CD1c-positive myeloid dendritic cell (primary cell): ENCODE data around the gene STT3A.

Experiments
- DNase-seq: peaks from one replicate; pipeline ENCODE4 v3.0.0-alpha.2; 2016; ENCODE audit errors: extremely low spot score

STT3A gene

DNA sequence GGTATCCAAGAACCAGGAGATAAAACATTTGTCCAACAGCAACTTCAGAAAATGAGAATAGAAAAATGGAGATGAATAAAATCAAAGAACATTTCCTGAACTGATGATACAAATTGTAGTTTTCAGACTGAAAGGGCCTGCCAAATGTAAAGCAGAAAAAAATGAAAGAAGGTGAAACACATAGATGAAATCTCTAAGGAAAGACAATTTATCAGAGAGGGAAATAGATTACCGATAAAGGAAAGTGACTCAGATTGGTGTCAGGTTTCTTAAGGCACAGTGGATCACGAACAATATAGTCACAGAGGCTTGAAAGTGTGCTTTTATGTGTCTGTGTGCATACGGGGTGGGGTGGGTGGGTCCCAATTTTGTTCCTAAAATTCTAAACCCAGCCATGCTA, 4.1 kb upstream of the STT3A start:
- no peak for DNase-seq

DNA sequence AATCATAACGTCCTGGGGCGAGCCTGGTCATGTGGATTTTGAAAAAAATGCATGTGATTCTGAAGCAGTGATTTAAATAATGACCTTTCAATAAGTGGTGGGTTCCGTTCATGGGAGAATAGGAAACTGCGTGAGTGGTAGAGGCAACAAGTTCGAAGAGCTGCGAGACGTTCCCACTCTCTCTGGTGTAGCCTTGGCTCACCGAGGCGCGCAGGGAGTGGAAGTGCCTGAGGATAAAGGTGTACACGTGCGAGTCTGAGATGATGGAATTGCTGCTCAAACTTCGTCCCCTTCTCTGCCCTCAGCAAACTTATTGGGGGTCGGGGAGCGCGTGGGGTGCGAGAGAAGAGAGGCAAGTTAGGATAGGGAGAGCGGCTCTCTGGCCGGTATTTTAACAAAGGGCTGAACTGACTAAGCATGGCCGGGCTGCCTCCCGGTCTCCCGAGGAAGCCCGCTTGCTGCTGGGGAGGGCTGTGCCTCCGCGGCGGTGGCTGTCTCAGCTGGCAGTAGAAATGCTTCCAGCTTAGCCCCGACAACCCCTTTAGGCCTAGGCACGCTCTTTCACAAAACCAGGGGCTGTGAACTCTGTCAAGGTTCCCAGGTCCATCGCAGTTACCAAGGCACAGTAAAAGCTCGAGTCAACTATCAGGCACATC, 875 bp upstream of the STT3A start:
- DNase-seq = peak; percentile 89

DNA sequence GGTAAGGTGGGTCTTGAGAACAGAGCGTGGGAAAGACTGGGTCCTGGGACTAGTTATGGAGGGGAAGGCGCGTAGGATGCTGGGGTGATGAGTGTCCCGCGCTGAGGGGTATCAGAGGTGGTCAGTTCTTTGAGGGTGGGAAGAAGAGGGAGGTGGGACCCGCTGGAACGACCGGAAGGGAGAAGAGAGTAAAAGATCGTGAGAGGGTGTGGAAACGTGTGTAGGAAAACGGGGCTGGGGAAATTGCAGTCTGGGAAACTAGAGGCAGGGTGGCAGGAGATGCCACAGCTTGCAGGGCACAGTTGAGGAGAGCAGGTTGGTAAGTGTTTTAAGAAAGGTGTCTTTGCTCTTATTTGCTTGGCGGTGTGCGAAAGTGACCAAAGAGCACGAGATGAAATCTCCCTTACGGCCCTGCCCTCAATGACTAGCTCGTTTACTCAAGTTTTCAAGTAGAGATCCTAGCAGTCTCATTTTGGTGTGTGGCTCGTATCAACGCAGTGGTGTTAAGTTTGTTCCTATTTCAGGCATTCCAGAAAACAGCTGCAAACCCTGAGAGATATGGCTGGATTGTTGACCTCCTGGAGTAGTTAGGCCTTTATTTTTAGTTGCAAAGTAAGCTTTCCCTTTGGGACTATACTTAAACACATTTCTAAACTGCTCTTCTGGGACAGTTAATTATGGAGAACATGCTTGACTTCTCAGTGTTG, 615 bp downstream of the STT3A start:
- peak; percentile 13 for DNase-seq

DNA sequence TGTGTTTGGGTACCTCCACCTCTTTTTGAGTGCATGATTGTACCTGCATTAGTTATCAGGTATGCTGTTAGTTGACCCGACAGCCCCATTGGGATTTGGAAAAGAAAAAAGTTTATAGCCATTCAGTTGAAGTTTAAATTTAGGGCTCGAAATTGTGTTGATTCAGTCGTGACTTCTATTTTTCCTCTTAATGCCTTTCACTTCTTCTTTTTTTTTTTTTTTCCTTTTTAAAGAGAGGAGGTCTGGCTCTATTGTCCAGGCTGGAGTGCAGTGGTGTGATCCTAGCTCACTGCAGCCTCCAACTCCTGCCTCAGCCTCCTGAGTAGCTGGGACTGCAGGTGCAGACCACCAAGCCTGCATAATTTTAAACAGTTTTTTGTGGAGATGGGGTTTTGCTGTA, 2.3 kb downstream of the STT3A start:
- peak; percentile 7 for DNase-seq

DNA sequence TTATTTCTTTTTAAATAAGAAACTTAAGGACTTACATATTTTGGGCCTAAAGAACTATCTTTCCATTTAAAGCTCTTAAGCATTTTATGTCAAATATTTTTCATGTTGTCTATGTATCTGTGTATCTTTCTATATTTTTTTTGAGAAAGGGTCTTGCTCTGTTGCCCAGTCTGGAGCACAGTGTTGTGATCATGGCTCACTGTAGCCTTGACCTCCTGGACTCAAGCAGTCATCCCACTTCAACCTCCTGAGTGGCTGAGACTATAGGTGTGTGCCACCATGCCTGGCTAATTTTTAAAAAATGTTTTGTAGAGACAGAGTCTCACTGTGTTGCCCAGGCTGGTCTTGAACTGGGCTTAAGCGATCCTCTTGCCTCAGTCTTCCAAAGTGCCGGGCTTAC, 8.0 kb downstream of the STT3A start:
- no peak for DNase-seq

DNA sequence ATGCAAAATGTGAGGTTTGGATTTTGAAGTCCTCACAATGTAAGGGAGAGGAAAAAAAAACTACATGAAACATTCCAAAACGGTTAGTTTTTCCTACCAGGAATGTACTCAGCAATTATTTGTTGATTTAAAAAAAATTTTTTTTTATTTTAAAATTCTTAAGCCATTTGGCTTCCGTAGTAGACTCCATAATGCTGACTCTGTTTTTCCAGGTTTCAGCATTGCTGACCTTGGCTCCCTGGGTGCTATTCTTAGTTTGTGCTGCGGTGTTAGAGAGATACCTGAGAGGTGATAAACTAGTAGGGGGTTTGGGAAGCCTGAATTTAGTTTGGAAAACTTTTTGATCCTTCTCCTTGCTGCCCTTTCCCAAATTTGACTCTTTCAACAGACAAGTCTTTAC, 10.6 kb downstream of the STT3A start:
- DNase-seq = no peak

DNA sequence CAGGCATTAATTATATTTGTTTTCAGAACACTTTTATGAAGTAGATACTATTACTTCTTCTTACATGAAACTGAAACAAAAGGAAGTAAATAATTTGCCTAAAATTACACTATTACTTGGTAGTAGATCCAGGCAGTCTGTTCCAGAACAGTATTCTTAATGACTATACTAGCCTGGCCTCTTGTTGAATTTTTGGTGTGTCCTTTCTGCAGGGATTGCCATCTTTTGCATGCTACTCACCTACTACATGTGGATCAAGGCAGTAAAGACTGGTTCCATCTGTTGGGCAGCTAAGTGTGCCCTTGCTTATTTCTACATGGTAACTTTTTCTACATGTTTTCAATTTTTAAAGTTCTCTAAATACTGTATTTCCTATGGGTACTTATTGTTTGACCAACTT, 12.8 kb downstream of the STT3A start:
- no peak for DNase-seq

DNA sequence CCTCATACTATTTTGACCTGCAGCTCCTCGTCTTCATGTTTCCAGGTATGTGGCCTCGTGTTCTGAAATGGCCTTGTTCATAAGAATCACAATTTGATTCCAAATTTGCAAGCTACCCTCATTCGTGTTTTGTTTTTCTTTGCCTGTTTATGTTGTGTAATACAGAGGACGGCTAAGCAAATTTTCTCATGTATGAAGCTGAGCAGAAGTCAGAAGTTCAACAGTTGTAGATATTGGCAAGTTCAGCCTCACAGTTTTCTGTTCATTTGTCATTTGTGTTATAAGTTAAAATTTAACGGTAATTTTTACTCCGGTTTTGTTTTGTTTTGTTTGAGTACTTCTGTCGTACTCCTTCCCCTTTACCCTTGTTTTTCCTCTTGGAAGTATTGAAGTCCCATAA, 16.9 kb downstream of the STT3A start:
- DNase-seq = no peak

DNA sequence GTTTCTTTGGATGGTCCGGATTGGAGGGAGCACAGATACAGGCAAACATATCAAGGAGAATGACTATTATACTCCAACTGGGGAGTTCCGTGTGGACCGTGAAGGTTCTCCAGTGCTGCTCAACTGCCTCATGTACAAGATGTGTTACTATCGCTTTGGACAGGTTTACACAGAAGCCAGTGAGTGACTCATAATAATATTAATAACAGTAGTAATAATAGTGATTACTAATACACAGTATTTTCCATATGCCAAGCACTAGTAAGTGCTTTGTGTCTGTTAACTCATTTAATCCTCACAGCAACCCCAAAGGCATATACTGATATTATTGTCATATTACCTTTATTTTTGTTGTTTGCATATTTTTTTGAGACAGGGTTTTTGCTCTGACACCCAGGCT, 25.7 kb downstream of the STT3A start:
- no peak for DNase-seq

DNA sequence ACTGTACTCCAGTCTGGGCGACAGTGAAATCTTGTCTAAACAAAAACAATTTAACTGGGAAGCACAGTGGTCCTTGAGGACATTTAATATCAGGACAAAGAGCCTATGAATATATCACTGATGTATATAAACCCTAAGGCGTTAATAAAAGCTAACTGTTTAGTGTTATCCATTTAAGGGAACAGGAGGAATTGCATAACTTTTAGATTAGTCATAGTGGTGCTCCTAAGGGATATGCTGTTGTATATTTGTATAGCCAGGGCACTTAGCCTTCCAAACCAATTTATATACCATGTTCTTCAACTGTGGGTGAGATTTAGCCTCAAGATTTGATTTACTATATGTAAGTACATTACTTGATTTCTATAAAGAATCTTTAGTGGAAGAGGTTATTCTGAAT, 29.3 kb downstream of the STT3A start:
- DNase-seq = peak; percentile 5

DNA sequence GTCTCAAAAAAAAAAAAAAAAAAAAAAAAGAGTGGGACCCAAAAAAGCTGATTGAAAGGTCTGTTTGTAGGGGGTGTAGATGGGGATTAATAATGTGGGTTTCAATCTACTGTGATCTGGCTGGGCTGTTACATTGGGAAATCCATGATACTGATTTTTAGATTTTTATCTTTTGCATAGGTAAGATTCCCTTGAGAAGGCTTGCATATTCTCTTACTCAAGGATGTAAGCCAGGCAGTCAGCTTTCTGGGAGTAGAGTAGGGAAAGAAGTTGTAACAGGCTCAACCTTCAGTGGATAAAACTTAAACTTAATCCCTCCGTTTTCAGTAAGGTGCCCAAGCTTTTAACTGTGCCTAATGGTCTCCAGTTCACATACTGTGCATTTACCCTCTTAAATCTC, 30.4 kb downstream of the STT3A start:
- DNase-seq = no peak

DNA sequence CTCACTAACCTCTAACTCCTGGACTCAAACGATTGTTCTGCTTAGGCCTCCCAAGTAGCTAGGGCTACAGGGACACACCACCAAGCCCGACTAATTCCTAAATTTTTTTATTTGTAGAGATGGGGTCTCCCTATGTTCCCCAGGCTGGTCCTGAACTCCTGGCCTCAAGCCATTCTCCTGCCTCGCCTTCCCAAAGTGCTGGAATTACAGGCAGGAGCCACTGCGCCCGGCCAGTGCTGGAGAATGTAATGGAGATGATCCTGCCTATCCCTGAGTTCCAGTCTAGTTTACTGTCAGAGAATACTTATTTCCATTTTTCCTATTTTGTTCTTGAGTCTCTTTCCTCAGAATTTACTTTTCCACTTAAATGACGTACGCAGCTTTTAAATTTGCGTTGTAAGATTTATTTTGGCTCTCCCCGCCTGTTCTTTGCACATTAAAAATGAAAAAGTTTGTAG, 32.1 kb downstream of the STT3A start, which contains the start of gene CHEK1:
CHEK1 (plus strand) TSS at position 408 of the 458 bp plus-strand sequence. CDS start 1,606 bp downstream, outside the sequence.
- no peak for DNase-seq

DNA sequence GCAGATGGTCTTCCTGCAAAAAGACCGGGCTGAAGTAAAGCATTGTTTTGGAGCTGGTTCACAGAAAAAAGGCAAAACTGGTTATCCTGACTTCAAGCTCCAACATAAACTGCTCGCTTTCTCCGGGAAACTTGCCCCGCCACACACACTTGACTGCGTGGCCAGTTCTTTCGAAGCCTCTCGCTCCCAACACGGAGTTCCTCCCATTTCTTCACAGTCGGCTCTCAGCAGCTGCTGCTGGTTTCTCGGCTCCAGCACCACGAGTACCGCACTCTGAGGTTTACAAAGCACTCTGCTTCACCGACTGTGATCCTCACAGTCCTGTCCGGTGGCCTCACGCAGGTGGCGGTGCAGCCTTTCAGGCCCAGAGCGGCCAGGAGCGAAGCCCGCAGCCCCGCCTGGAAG, 32.6 kb downstream of the STT3A start:
- no peak for DNase-seq

DNA sequence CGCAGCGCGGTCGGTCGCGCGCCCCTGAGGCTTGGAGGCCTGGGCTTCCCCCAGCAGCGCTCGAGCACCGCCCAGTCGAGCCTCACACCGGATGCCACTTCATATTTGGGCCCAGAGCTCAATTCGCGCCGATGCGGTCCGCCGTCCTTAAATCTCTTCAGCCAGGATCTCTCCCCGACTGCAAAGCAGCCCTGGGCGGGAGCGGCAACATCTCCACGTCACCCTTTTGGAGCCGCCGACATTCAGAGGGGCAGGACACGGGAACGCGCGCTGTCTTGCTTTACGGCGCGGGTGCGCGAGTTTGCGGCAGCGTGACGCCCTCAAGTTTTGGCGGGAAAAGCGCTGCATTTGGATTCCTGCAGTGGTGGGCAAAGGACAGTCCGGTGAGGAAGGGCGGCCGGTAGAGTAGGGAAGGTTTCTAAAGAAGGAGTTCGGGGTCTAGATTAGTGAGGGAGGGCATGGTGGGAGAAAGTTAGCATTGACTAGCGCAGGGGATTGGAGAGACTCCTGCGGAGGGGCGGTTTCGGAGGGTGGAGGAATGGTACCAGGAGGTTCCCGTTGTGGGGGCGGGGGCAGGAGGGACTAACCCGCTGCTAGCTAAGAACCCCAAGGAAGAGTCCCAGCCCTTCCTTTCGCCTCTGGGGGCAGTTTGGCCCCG, 33.1 kb downstream of the STT3A start:
- peak; percentile 90 for DNase-seq

DNA sequence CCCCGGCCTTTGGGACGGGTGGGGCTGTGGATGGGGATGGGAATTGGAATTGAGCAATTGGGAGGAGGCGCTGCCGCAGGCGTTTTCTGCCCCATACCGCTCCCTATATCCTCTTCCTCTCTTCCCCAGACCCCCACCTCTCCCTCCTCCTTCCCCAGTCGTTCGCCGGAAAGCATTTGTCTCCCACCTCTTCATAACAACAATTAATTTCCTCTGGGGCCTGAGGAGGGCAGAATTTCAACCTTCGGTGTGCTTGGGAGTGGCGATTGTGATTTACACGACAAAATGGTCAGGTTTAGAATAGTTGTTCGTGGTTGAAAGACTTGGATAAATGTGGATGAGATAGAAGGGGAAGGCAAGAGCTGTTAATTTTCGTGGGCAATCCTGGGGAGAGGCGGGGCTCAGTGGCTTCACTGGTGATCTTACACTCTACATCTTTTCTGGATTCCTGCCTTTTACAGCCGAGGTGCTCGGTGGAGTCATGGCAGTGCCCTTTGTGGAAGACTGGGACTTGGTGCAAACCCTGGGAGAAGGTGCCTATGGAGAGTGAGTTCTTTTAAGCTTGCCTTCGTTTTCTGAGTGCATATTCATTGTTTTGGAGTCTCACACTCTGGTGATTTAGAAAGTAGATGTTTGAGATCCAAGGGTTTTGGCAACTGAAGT, 33.8 kb downstream of the STT3A start:
- DNase-seq = no peak

DNA sequence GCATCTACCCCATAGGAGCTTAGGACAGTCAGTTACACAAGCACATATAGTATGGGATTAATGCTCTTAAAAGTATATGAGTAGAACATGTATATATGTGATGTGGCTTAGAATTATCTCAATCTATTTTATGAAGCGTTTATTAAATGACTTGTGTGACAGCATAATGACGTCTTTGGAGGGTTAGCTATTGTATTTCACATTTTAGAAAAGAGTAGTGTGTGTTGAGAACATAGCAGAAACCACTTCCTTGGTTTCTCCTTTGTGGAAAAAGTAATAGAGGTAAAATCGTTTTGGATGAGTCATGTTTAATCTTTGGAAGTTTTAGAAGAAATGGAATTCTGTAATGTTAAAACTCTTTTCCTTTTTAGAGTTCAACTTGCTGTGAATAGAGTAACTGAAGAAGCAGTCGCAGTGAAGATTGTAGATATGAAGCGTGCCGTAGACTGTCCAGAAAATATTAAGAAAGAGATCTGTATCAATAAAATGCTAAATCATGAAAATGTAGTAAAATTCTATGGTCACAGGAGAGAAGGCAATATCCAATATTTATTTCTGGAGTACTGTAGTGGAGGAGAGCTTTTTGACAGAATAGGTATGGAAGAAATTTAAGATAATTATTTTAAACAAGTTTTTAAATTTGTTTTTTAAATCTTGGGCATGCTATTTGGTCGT, 34.7 kb downstream of the STT3A start:
- DNase-seq = no peak

DNA sequence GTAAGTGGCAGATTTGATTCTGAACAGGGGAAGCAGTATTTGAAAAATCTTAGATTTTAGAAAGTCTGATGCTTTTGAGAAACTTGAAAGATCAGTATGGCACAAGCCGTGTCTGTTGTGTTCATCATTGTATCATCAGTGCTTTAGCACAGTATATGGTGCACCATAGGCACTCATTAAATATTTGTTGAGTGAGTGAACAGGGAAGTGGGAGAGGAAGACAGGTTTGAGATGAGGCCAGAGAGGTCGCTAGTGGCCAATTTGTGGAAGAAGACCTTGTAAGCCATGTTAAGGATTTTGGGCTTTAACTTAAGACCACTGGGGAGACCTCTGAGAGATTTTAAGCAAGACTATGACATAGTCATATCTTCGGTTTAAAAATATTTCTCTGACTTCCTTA, 45.2 kb downstream of the STT3A start:
- no peak for DNase-seq

DNA sequence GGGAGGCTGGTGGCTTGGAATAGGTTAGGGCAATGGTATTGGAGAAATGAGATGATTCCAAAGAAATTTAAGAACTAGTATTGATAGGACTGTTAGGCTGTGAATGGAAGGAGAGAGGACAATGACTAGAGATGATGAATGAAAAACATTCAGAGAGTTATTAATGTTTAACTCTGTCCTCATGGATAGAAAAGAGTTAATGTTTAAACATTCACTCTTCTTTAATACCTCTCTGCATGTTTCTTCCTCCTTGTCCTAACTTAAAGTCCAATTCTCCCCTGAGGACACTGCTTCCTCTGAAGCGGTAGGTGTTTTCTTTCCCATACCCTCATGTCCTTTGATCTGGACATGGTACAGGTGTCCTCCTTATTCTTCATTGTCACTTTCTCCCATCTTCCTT, 45.7 kb downstream of the STT3A start:
- DNase-seq = no peak

DNA sequence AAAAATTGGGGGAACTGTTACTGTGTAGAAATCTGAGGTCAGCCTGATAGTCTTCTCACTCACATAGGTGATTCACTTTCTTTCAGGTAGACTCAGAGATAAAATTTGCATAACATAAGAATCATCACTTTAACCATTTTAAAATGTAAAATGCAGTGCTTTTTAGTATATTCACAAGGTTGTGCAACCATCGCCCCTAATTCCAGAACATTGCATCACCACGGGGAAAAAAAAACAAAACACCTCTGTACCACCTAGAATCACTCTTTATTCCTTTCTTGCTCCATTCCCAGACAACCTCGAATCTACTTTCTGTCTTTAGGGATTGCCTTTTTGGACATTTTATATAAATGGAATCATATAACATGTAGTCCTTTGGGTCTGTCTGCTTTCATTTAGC, 53.2 kb downstream of the STT3A start:
- DNase-seq = no peak

DNA sequence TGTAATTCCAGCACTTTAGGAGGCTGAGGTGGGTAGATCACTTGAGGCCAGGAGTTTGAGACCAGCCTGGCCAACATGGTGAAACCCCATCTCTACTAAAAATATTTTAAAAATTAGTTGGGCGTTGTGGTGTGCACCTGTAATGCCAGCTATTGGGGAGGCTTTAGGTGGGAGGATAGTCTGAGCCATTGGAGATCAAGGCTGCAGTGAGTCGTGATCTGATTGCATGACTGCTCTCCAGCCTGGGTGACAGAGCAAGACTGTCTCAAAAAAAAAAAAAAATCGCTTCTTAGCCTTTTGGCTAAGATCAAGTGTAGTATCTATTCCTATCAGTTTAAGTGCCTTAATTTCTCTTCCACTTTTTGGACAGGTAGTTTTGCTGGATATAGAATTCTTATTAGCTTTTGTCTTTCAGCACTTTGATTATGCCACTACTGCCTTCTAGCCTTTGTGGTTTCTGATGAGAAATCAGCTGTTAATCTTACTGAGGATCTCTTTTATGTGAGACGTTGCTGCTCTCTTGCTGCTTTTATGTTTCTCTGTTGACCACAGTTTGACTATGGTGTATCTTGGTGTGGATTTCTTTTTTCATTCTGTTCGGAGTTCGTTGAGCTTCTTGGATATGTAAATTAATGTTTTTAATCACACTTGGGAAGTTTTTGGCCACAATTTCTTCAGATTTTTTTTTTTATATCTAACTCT, 57.0 kb downstream of the STT3A start:
- DNase-seq = no peak

DNA sequence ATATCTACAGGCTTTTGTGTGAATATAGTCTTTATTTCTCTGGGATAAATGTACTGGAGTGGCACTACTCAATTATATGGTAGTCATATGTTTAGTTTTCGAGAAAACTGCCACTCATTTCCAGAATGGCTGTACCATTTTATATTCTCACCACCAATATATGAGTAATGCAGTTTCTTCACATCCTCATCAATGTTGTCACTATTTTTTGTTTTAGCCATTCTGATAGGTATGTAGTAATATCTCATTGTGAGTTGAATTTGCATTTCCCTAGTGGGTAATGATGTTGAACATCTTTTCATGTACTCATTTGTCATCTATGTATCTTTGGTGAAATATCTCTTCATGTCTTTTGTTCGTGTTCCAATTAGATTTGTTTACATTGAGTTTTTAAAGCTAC, 70.0 kb downstream of the STT3A start:
- DNase-seq = no peak
